T-cell (primary cell): ENCODE data around the gene PIH1D1. TPM values are rescaled to one million over a fixed set of nuclear protein-coding genes. Genes with fewer than 3 reads are reported as not detected.

Experiments used
- ATAC-seq, 4 experiments: fragments of 200-7000 bp in 3 of 4; fragments of 150-1000 bp in 1 of 4; cut with Tn5 transposase; replicated peaks in 1 of 4; 1 replicate in 3 of 4; 2 replicates in 1 of 4; pipeline ENCODE4 v1.10.0; 2021; ENCODE audit warnings: moderate library complexity in 3 of 4, mild to moderate bottlenecking in 2 of 4, moderate number of reproducible peaks in 1 of 4
- CTCF ChIA-PET, 2 donors: fragments of 300-600 bp; sonication (Branson Sonifier 250); formaldehyde crosslinking; loops; one replicate each; lab custom pipeline; 2022; ENCODE audit warnings: antibody characterized with exemption in 2 of 2; lab: Charles Lee
- POLR2A ChIA-PET, 2 donors: fragments of 300-600 bp; sonication (Branson Sonifier 250); formaldehyde crosslinking; loops; one replicate each; lab custom pipeline; 2022; ENCODE audit warnings: antibody characterized with exemption in 2 of 2; lab: Charles Lee
- DNase-seq, 35 experiments: peaks; one replicate each; pipeline versions ENCODE4 v3.0.0 to v3.0.0-alpha.2; 2013 to 2023
- H3K27ac ChIP-seq: one replicate; pipeline ENCODE4 v1.5.1; 2013; ENCODE audit warnings: low read length
- H3K27me3 ChIP-seq, 2 experiments: replicated peaks in 1 of 2; 1 replicate in 1 of 2; 2 replicates in 1 of 2; pipeline versions ENCODE4 v1.6.1 to v1.7.0; 2013; ENCODE audit warnings: low read length in 1 of 2, mixed read lengths in 1 of 2; ENCODE audit not compliant: control insufficient read depth in 2 of 2, insufficient read depth in 2 of 2; ENCODE audit errors: extremely low read depth in 1 of 2
- H3K36me3 ChIP-seq, 2 donors: 1 replicate in 1 of 2; 2 replicates in 1 of 2; pipeline versions ENCODE4 v1.6.1 to v1.7.0; 2013; ENCODE audit warnings: low read length in 1 of 2; ENCODE audit not compliant: control insufficient read depth in 2 of 2, insufficient read depth in 1 of 2; ENCODE audit errors: extremely low read depth in 1 of 2
- H3K4me1 ChIP-seq, 2 experiments: 1 replicate in 1 of 2; 2 replicates in 1 of 2; pipeline versions ENCODE4 v1.6.1 to v1.7.0; 2013; ENCODE audit warnings: low read length in 2 of 2, mixed read lengths in 1 of 2; ENCODE audit not compliant: insufficient read depth in 2 of 2, control insufficient read depth in 1 of 2; ENCODE audit errors: extremely low read depth in 1 of 2
- H3K4me3 ChIP-seq, 2 donors: 1 replicate in 1 of 2; 2 replicates in 1 of 2; pipeline versions ENCODE4 v1.5.1 to v1.7.0; 2013; ENCODE audit warnings: mild to moderate bottlenecking in 2 of 2, low read length in 1 of 2, moderate library complexity in 1 of 2; ENCODE audit not compliant: control insufficient read depth in 1 of 2; ENCODE audit errors: extremely low read depth in 1 of 2
- H3K9me3 ChIP-seq: 2 replicates; pipeline ENCODE4 v1.7.0; 2013
- H3K27ac Mint-ChIP-seq, 2 donors: one replicate each; pipeline ENCODE4 v1.8.0; 2020 to 2021; ENCODE audit warnings: mild to moderate bottlenecking in 2 of 2, mixed read lengths in 2 of 2
- H3K27me3 Mint-ChIP-seq, 2 donors: one replicate each; pipeline ENCODE4 v1.8.0; 2021 to 2022; ENCODE audit warnings: mixed read lengths in 2 of 2
- H3K36me3 Mint-ChIP-seq: one replicate; pipeline ENCODE4 v1.8.0; 2021; ENCODE audit warnings: mixed read lengths
- H3K4me1 Mint-ChIP-seq, 3 donors: one replicate each; pipeline ENCODE4 v1.8.0; 2020 to 2022; ENCODE audit warnings: mixed read lengths in 3 of 3, mild to moderate bottlenecking in 1 of 3
- H3K4me3 Mint-ChIP-seq, 3 donors: one replicate each; pipeline ENCODE4 v1.8.0; 2020 to 2022; ENCODE audit warnings: mild to moderate bottlenecking in 3 of 3, mixed read lengths in 3 of 3, moderate library complexity in 3 of 3
- H3K9me3 Mint-ChIP-seq, 3 donors: one replicate each; pipeline ENCODE4 v1.8.0; 2020 to 2022; ENCODE audit warnings: mixed read lengths in 3 of 3
- WGBS: methylation state at CpG from one replicate; pipeline ENCODE4 v1.1.5; 2013; ENCODE audit warnings: missing lambda C conversion rate; ENCODE audit not compliant: insufficient coverage; 5-methylcytosine and 5-hydroxymethylcytosine counted together
- total RNA-seq, 35 experiments: library from RNA in 6 of 35; stranded (reverse) in 6 of 35; fragments of 120-200 nt in 1 of 35; gene quantifications; one replicate each; pipeline versions ENCODE4 v1.2.1 to v1.2.4 and lab custom pipeline; 2013 to 2026

The PIH1D1 gene
- total RNA-seq, 5 donors from 2014 or later (not counting 1 experiment from before 2014, with no cell fraction given) = 122 to 196 (median 163) TPM

DNA sequence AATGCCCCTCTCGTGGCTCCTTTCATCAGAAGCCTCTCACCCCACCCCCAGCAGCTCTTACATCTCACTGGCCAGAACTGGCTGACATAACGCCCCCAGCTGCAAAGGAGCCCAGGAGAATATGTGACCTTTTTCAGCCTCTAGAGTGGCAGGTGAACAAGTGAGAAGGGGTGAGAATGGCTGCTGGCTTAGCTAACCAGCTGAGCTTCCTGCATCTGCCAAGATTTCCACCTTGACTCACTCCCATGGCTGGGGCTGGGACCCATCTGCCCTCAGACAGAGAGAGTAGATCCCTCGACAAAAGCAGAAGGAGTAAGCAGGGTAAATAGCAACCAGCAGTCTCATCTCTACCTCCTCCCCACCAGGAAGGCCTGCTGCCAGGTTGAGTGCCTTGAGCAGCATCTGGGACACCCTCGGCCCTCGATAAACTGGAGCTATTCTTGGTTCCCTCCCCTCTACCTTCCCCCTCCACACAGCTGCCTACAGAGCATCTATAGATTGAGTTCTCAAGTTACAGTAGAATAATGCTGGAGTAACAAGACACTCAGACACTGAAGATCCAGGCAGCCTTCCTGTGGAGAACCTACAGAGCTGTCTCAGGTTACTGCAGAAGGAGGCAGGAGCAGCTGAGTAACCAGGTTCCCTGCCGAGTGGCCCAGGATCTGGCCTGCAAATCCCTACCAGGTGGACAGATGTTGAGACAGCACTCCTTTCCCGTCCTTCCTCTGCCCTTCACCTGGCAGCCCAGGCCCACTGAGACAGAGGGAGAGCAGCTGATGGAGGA is 48.0 kb downstream of the PIH1D1 start:
- H3K4me1 ChIP-seq = peaks cover 20 to 37% of the 10 kb centered on the region in 2 experiments
- H3K4me3 ChIP-seq = no peak overlapping the region
- POLR2A ChIA-PET = no interaction called here
- no peak for DNase-seq
- H3K27ac Mint-ChIP-seq = peak overlapping the region in 1 of 2 donors; percentile 27
- peak in 1 of 4 experiments; percentile 31 for ATAC-seq
- H3K27ac ChIP-seq = no peak overlapping the region
- no peaks in the 10 kb centered on the region for H3K36me3 Mint-ChIP-seq
- no peaks in the 10 kb centered on the region for H3K36me3 ChIP-seq
- H3K4me1 Mint-ChIP-seq = peaks cover 27 to 40% (median 32%) of the 10 kb centered on the region in 3 donors
- H3K9me3 Mint-ChIP-seq = no peaks in the 10 kb centered on the region
- H3K27me3 ChIP-seq = peaks cover 0 to 5% of the 10 kb centered on the region in 2 experiments
- WGBS = 94% methylated on average over 2 of the region's 7 CpGs
- no peak overlapping the region for H3K4me3 Mint-ChIP-seq
- CTCF ChIA-PET = no interaction called here
- no peaks in the 10 kb centered on the region for H3K9me3 ChIP-seq
- H3K27me3 Mint-ChIP-seq = no peaks in the 10 kb centered on the region

DNA sequence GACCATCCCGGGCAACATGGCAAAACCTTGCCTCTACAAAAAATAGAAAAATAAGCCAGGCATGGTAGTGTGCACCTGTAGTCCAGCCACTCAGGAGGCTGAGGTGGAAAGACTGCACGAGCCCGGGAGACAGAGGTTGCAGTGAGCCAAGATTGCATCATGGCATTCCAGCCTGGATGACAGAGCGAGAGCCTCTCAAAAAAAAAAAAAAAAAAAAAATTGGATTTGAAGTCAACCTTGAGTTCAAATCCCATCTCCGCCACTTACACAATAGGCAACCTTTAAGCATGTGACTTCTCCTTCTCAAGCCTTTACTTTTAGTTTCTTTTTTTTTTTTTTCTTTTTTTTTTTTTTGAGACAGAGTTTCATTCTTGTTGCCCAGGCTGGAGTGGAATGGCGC is 51.6 kb downstream of the PIH1D1 start:
- Histone ChIP-seq H3K36me3 (no peaks in the 10 kb centered on the region), H3K27me3 (peaks cover 0 to 6% of the 10 kb centered on the region in 2 experiments), H3K9me3 (no peaks in the 10 kb centered on the region), H3K4me1 (peaks cover 19 to 25% of the 10 kb centered on the region in 2 experiments), H3K27ac (no peak overlapping the region), H3K4me3 (no peak overlapping the region)
- Mint-ChIP-seq H3K4me3 (no peak overlapping the region), H3K9me3 (no peaks in the 10 kb centered on the region), H3K4me1 (peaks cover 24 to 29% (median 28%) of the 10 kb centered on the region in 3 donors), H3K27ac (no peak overlapping the region), H3K36me3 (no peaks in the 10 kb centered on the region), H3K27me3 (no peaks in the 10 kb centered on the region)
- DNase-seq (no peak), ATAC-seq (no peak)
- POLR2A ChIA-PET = interaction anchor here in 1 of 2 donors (0.5 kb wide), 1 partner anchor 15 kb away, joined by 4 read pairs; no protein-coding TSS in a partner anchor
- CTCF ChIA-PET = interaction anchor here in 1 of 2 donors (0.7 kb wide), 1 partner anchor 14 kb away, joined by 10 read pairs; no protein-coding TSS in a partner anchor
- no CpG with 5 or more reads among the region's 6 CpGs for WGBS

DNA sequence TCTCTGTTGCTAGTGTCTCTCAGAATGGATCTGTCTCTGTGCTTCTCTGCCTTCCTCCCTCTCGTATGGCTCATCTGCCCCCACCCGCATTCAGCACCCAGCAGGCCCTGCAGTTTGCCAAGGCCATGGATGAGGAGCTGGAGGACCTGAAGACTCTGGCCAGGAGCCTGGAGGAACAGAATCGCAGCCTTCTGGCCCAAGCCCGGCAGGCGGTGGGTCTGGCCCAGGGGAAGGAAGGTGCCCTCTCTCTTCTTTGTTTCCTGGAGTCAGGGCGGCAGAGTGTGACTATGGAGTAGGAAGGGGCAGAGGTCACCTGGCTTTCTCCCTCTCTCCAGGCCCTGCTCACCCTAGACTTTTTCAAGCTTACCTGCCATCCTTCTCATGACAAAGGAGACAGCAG is 52.7 kb downstream of the PIH1D1 start:
- WGBS = 83% methylated on average over 3 of the region's 6 CpGs
- no peak overlapping the region for H3K27ac ChIP-seq
- H3K36me3 Mint-ChIP-seq = no peaks in the 10 kb centered on the region
- peak overlapping the region in 1 of 3 donors; percentile 60 for H3K4me3 Mint-ChIP-seq
- no peaks in the 10 kb centered on the region for H3K9me3 Mint-ChIP-seq
- ChIA-PET CTCF (no interaction called here), POLR2A (no interaction called here)
- no peak for DNase-seq
- peaks cover 0 to 13% of the 10 kb centered on the region in 2 experiments for H3K27me3 ChIP-seq
- H3K27me3 Mint-ChIP-seq = no peaks in the 10 kb centered on the region
- H3K27ac Mint-ChIP-seq = peak overlapping the region; percentile 10 to 60
- H3K4me3 ChIP-seq = no peak overlapping the region
- peaks cover 22 to 27% (median 26%) of the 10 kb centered on the region in 3 donors for H3K4me1 Mint-ChIP-seq
- H3K36me3 ChIP-seq = no peaks in the 10 kb centered on the region
- ATAC-seq = no peak
- no peaks in the 10 kb centered on the region for H3K9me3 ChIP-seq
- peaks cover 19 to 24% of the 10 kb centered on the region in 2 experiments for H3K4me1 ChIP-seq

DNA sequence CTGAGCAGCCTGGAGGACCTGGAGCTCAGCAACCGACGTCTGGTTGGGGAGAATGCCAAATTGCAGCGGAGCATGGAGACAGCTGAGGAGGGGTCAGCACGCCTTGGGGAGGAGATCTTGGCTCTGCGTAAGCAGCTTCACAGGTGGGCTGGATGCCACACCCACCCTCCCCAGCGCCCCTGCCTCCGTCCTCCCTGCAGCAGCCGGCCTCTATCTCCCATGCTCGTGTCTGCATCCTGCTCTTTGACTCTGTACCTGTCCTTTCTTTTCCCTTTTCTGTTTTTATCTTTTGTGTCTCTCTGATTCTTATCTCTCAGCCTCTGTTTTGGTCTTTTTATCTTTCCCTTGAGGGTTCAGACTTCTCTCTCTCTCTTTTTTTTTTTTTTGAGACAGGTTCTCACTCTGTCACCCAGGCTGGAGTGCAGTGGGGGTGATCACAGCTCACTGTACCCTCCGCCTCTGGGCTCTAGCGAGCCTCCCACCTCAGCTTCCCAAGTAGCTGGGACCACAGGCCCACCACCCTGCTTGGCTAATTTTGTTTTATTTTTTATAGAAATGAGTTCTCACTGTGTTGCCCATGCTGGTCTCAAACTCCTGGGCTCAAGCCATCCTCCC is 53.5 kb downstream of the PIH1D1 start:
- WGBS = 43% methylated on average over 6 of the region's 11 CpGs
- peaks cover 13 to 21% of the 10 kb centered on the region in 2 experiments for H3K4me1 ChIP-seq

DNA sequence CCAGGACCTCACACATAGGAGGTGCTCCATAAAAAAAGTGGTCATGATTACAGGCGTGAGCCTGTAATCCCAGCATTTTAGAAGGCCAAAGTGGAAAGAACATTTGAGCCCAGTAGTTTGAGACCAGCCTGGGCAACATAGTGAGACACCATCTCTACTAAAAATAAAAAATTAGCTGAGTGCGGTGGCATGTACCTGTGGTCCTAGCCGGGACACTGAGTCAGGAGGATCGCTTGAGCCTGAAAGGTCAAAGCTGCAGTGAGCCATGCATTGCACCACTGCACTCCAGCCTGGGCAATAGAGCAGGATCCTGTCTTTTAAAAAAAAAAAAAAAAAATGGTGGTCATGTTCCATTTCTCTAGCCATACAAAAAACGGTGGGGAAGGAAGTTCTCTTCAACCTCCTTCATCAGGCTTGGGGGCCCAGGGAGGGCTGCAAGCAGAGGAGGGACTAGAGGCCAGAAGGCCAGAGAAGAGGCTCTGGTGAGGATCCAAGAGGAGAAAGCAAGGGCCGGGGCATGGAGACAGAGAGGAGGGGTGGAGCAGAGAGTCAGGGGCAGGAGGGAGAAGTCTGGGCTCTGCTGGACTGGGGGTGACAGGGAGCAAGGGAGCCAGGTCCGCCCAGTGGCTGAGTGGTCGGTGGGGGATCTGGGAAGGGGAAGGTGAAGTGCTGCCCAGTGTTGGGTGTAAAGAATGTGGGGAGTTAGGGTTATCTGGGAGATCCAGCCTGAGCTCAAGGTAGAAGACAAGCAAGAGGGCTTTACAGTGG is 54.7 kb downstream of the PIH1D1 start:
- peaks cover 18 to 25% (median 24%) of the 10 kb centered on the region in 3 donors for H3K4me1 Mint-ChIP-seq
- Histone ChIP-seq H3K4me1 (peaks cover 13 to 25% of the 10 kb centered on the region in 2 experiments), H3K27me3 (peaks cover 0 to 13% of the 10 kb centered on the region in 2 experiments), H3K36me3 (no peaks in the 10 kb centered on the region), H3K9me3 (no peaks in the 10 kb centered on the region), H3K4me3 (no peak overlapping the region), H3K27ac (no peak overlapping the region)
- peak overlapping the region in 1 of 2 donors; percentile 5 for H3K27ac Mint-ChIP-seq
- ATAC-seq (no peak), DNase-seq (no peak)
- no peaks in the 10 kb centered on the region for H3K36me3 Mint-ChIP-seq
- peaks cover 0 to under 1% of the 10 kb centered on the region in 2 donors for H3K27me3 Mint-ChIP-seq
- H3K4me3 Mint-ChIP-seq = no peak overlapping the region
- no peaks in the 10 kb centered on the region for H3K9me3 Mint-ChIP-seq
- WGBS = 93% methylated on average over 6 of the region's 8 CpGs
- ChIA-PET POLR2A (no interaction called here), CTCF (interaction anchor here (0.6 kb wide), 2 partner anchors 39 to 67 kb away, joined by 4 to 6 read pairs; no protein-coding TSS in a partner anchor)

More for the DNA sequence above, 53.5 kb downstream of the PIH1D1 start:
- H3K27ac ChIP-seq = no peak overlapping the region
- H3K36me3 Mint-ChIP-seq = no peaks in the 10 kb centered on the region
- peak overlapping the region; percentile 0 to 34 for H3K27ac Mint-ChIP-seq
- ChIA-PET POLR2A (interaction anchor here in 1 of 2 donors (0.7 kb wide), 1 partner anchor 16 kb away, joined by 4 read pairs; no protein-coding TSS in a partner anchor), CTCF (no interaction called here)
- H3K4me3 Mint-ChIP-seq = peak overlapping the region in 1 of 3 donors; percentile 60
- DNase-seq (no peak), ATAC-seq (peak in 3 of 4 experiments; percentile 35 to 67 (median 51))
- peaks cover 0 to 13% of the 10 kb centered on the region in 2 experiments for H3K27me3 ChIP-seq
- no peak overlapping the region for H3K4me3 ChIP-seq
- H3K4me1 Mint-ChIP-seq = peaks cover 15 to 20% (median 19%) of the 10 kb centered on the region in 3 donors
- H3K27me3 Mint-ChIP-seq = no peaks in the 10 kb centered on the region
- H3K9me3 Mint-ChIP-seq = no peaks in the 10 kb centered on the region
- no peaks in the 10 kb centered on the region for H3K9me3 ChIP-seq
- no peaks in the 10 kb centered on the region for H3K36me3 ChIP-seq
